ENCODE results near the gene STAG3.

DNA sequence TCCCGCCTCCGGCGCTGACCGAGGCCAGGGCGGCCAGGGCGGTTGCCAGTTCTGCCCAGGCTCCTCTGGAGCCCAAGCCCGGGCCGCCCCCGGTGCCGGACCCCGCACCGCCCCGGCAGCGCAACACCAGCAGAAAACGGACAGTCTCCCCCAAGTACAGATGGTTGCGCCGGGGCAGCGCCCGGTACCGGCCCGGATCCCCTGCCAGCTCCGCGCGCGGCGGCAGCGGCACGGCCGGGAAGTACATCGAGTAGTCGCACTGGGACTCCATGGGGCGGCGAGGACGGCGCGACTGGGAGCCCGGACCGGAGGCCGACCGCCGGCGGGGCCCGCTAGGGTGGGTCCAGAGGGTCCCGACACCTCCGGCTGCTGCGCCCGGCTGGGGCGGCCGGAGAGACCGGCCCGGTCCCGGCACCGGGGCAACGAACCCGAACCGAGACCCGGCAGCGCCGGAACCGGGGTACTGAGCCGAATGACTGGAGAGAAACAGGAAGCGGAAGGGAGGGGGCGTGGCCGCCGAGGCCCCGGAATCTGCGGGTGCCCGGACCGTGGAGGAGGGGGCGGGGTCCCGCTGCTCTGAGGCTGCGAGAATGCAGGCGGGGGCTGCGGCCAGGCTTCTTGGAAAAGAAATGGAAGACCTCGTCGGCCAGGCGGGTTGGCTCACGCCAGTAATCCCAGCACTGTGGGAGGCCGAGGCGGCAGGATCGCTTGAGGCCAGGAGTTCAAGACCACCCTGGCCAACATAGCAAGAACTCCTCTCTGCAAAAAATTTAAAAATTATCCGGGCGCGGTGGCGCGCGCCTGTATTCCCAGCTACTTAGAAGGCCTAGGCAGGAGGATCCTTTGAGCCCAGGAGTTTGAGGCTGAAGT lies 19.3 kb upstream of the STAG3 start, which contains the start of gene TRAPPC14:
- TF ChIP-seq, protein P1, sequence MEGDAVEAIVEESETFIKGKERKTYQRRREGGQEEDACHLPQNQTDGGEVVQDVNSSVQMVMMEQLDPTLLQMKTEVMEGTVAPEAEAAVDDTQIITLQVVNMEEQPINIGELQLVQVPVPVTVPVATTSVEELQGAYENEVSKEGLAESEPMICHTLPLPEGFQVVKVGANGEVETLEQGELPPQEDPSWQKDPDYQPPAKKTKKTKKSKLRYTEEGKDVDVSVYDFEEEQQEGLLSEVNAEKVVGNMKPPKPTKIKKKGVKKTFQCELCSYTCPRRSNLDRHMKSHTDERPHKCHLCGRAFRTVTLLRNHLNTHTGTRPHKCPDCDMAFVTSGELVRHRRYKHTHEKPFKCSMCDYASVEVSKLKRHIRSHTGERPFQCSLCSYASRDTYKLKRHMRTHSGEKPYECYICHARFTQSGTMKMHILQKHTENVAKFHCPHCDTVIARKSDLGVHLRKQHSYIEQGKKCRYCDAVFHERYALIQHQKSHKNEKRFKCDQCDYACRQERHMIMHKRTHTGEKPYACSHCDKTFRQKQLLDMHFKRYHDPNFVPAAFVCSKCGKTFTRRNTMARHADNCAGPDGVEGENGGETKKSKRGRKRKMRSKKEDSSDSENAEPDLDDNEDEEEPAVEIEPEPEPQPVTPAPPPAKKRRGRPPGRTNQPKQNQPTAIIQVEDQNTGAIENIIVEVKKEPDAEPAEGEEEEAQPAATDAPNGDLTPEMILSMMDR (IDR thresholded peaks at IDR 0.05; ENCODE audit: insufficient read depth, low read depth, low read length), result no peak
- TF ChIP-seq EZH2 (IDR thresholded peaks at IDR 0.05; ENCODE audit: insufficient read depth, low read length), result no peak

All from astrocyte (in vitro differentiated cells and primary cell).